Mucosa of stomach (tissue), 1 donor: ENCODE results near the gene TRAM2.

ENCODE experiments used
- H3K27me3 ChIP-seq: one replicate; pipeline ENCODE4 v1.7.0; 2013; ENCODE audit warnings: mild to moderate bottlenecking, low read length; ENCODE audit not compliant: control insufficient read depth, insufficient read depth
- H3K36me3 ChIP-seq: one replicate; pipeline ENCODE4 v1.7.0; 2013; ENCODE audit warnings: low read length; ENCODE audit not compliant: control insufficient read depth, insufficient read depth
- H3K4me1 ChIP-seq: one replicate; pipeline ENCODE4 v1.7.0; 2013; ENCODE audit warnings: mild to moderate bottlenecking, low read length; ENCODE audit not compliant: control insufficient read depth, insufficient read depth
- H3K4me3 ChIP-seq: one replicate; pipeline ENCODE4 v1.7.0; 2013; ENCODE audit warnings: low read length
- H3K9ac ChIP-seq: one replicate; pipeline ENCODE4 v1.7.0; 2013; ENCODE audit warnings: mild to moderate bottlenecking, low read length, moderate library complexity
- H3K9me3 ChIP-seq: one replicate; pipeline ENCODE4 v1.7.0; 2013; ENCODE audit warnings: mild to moderate bottlenecking, low read length, moderate library complexity; ENCODE audit not compliant: control insufficient read depth
- donor health status: Pancreatic carcinoma.

The TRAM2 gene

GRCh38 chr6:52497652-52498408 is 79.0 kb downstream of the TRAM2 start:
- Histone ChIP-seq H3K27me3 (no peaks in the 10 kb centered on the region), H3K4me3 (no peak overlapping the region), H3K9me3 (no peaks in the 10 kb centered on the region), H3K4me1 (peaks cover 9% of the 10 kb centered on the region), H3K36me3 (peaks cover 7% of the 10 kb centered on the region), H3K9ac (no peak overlapping the region)

- Histone ChIP-seq H3K27me3 (no peaks in the 10 kb centered on the region), H3K9me3 (no peaks in the 10 kb centered on the region), H3K4me3 (no peak overlapping the region), H3K9ac (no peak overlapping the region), H3K36me3 (no peaks in the 10 kb centered on the region), H3K4me1 (peaks cover 5% of the 10 kb centered on the region)
Measured at GRCh38 chr6:52496631-52497030, 80.2 kb downstream of the TRAM2 start.

GRCh38 chr6:52495922-52496321 is 80.9 kb downstream of the TRAM2 start:
- H3K9me3 ChIP-seq = no peaks in the 10 kb centered on the region
- H3K9ac ChIP-seq = no peak overlapping the region
- no peaks in the 10 kb centered on the region for H3K36me3 ChIP-seq
- no peak overlapping the region for H3K4me3 ChIP-seq
- peaks cover 5% of the 10 kb centered on the region for H3K4me1 ChIP-seq
- H3K27me3 ChIP-seq = no peaks in the 10 kb centered on the region

GRCh38 chr6:52494298-52495072 is 82.4 kb downstream of the TRAM2 start:
- Histone ChIP-seq H3K9me3 (no peaks in the 10 kb centered on the region), H3K27me3 (no peaks in the 10 kb centered on the region), H3K4me3 (no peak overlapping the region), H3K36me3 (no peaks in the 10 kb centered on the region), H3K4me1 (peaks cover 5% of the 10 kb centered on the region), H3K9ac (no peak overlapping the region)

GRCh38 chr6:52493669-52494068 is 83.2 kb downstream of the TRAM2 start:
- Histone ChIP-seq H3K4me1 (peaks cover 5% of the 10 kb centered on the region), H3K36me3 (no peaks in the 10 kb centered on the region), H3K9ac (no peak overlapping the region), H3K27me3 (no peaks in the 10 kb centered on the region), H3K9me3 (no peaks in the 10 kb centered on the region), H3K4me3 (no peak overlapping the region)

GRCh38 chr6:52491203-52492069 is 85.4 kb downstream of the TRAM2 start:
- H3K4me3 ChIP-seq = no peak overlapping the region
- no peaks in the 10 kb centered on the region for H3K36me3 ChIP-seq
- no peaks in the 10 kb centered on the region for H3K27me3 ChIP-seq
- H3K9ac ChIP-seq = no peak overlapping the region
- no peaks in the 10 kb centered on the region for H3K4me1 ChIP-seq
- H3K9me3 ChIP-seq = no peaks in the 10 kb centered on the region

- Histone ChIP-seq H3K4me3 (no peak overlapping the region), H3K4me1 (no peaks in the 10 kb centered on the region), H3K36me3 (no peaks in the 10 kb centered on the region), H3K9me3 (no peaks in the 10 kb centered on the region), H3K27me3 (no peaks in the 10 kb centered on the region), H3K9ac (no peak overlapping the region)
Measured at GRCh38 chr6:52489881-52490280, 87.0 kb downstream of the TRAM2 start.

GRCh38 chr6:52483671-52484003 is 93.2 kb downstream of the TRAM2 start:
- Histone ChIP-seq H3K36me3 (no peaks in the 10 kb centered on the region), H3K27me3 (no peaks in the 10 kb centered on the region), H3K4me1 (peaks cover 31% of the 10 kb centered on the region), H3K4me3 (no peak overlapping the region), H3K9me3 (no peaks in the 10 kb centered on the region), H3K9ac (no peak overlapping the region)

GRCh38 chr6:52482903-52483670 is 93.8 kb downstream of the TRAM2 start:
- no peaks in the 10 kb centered on the region for H3K36me3 ChIP-seq
- H3K4me3 ChIP-seq = no peak overlapping the region
- no peaks in the 10 kb centered on the region for H3K27me3 ChIP-seq
- H3K9ac ChIP-seq = no peak overlapping the region
- peaks cover 31% of the 10 kb centered on the region for H3K4me1 ChIP-seq
- H3K9me3 ChIP-seq = no peaks in the 10 kb centered on the region

GRCh38 chr6:52475307-52475706 is 101.6 kb downstream of the TRAM2 start:
- no peaks in the 10 kb centered on the region for H3K27me3 ChIP-seq
- H3K4me1 ChIP-seq = peaks cover 16% of the 10 kb centered on the region
- no peak overlapping the region for H3K9ac ChIP-seq
- no peak overlapping the region for H3K4me3 ChIP-seq
- H3K9me3 ChIP-seq = no peaks in the 10 kb centered on the region
- H3K36me3 ChIP-seq = no peaks in the 10 kb centered on the region

- Histone ChIP-seq H3K4me1 (peaks cover 5% of the 10 kb centered on the region), H3K36me3 (no peaks in the 10 kb centered on the region), H3K27me3 (no peaks in the 10 kb centered on the region)
Measured at GRCh38 chr6:52474173-52474572, 102.7 kb downstream of the TRAM2 start.

More at GRCh38 chr6:52474173-52474572, 102.7 kb downstream of the TRAM2 start:
- no peak overlapping the region for H3K9ac ChIP-seq
- H3K9me3 ChIP-seq = no peaks in the 10 kb centered on the region
- no peak overlapping the region for H3K4me3 ChIP-seq
